Measurements from ENCODE around the gene MAPK11.

Gene MAPK11

DNA sequence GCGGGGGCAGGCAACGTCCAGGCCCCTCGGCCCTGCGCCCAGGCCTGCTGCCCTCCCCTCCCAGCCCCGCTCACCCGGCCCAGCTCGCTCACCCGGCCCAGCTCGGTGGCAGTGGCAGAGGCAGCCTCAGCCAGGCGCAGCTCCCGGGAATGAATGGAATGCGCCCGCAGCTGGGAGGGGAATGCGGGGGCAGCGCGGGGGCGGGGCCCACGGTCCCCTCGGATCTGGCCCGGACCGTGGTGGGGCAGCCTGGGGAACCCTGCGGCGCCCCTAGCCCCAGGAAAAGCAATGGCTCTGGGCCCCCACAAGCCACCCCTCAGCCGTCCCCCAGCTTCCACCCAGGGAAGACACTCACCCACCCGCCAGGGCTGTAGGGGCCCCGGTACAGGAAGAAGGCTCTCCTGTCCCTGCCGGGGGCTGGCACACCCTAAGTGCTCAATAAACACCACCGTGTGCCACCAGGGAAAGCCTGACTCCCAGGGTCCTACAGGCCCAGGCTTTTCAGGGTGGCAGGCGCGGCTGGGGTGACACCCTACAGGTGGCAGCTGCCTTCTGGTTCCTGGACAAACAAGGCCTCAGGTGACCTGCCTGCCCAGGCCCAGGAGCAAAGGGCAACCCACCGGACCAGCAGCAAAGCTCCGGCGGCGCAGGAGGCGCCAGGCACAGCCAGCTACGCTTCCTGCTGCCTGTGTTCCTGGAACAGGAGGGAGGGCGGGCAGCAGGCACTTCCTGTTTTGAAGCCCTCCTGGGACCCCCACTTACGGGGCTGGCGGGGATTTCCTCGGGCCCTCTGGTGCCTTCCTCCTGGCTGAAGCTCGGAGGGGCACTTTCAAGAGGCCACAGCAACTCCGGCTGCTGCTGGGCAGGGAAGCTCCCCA, 23.5 kb upstream of the MAPK11 start:
- no peaks in the 10 kb centered on the region; the same call in 1 of the 2 replicates for H3K79me2 ChIP-seq (ENCODE audit: insufficient read depth, low read length)
- H3K4me3 ChIP-seq (ENCODE audit: low read length, poor library complexity, severe bottlenecking) = no peak overlapping the region
- no peaks in the 10 kb centered on the region for H3K9me2 ChIP-seq (replicated peaks; ENCODE audit: low read depth, low read length)
- H3K9me3 ChIP-seq (ENCODE audit: insufficient read depth, low read depth, low read length) = no peaks in the 10 kb centered on the region
- H3F3A ChIP-seq (ENCODE audit: low read depth) = no peaks in the 10 kb centered on the region
- H3K27me3 ChIP-seq (ENCODE audit: insufficient read depth, low read length, poor library complexity, severe bottlenecking) = no peaks in the 10 kb centered on the region
- peaks cover 3% of the 10 kb centered on the region for H3K4me1 ChIP-seq (ENCODE audit: insufficient read depth, low read length, poor library complexity, severe bottlenecking)
- H3K36me3 ChIP-seq (ENCODE audit: insufficient read depth, low read length) = peaks cover 9% of the 10 kb centered on the region; the same call in 1 of the 2 replicates
- no peak overlapping the region for H3K9ac ChIP-seq (ENCODE audit: low read depth, low read length, poor library complexity, severe bottlenecking)
- H4K20me1 ChIP-seq (ENCODE audit: insufficient read depth, low read length, poor library complexity, severe bottlenecking) = no peaks in the 10 kb centered on the region
- H3K4me2 ChIP-seq (ENCODE audit: low read depth, low read length, poor library complexity, severe bottlenecking) = no peak overlapping the region
- no peak for TF ChIP-seq EZH2phosphoT487 (IDR thresholded peaks at IDR 0.05; ENCODE audit: borderline replicate concordance)
- TF ChIP-seq, protein P1, sequence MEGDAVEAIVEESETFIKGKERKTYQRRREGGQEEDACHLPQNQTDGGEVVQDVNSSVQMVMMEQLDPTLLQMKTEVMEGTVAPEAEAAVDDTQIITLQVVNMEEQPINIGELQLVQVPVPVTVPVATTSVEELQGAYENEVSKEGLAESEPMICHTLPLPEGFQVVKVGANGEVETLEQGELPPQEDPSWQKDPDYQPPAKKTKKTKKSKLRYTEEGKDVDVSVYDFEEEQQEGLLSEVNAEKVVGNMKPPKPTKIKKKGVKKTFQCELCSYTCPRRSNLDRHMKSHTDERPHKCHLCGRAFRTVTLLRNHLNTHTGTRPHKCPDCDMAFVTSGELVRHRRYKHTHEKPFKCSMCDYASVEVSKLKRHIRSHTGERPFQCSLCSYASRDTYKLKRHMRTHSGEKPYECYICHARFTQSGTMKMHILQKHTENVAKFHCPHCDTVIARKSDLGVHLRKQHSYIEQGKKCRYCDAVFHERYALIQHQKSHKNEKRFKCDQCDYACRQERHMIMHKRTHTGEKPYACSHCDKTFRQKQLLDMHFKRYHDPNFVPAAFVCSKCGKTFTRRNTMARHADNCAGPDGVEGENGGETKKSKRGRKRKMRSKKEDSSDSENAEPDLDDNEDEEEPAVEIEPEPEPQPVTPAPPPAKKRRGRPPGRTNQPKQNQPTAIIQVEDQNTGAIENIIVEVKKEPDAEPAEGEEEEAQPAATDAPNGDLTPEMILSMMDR (conservative IDR thresholded peaks at IDR 0.05; ENCODE audit: low read length) = no peak
- no peak overlapping the region for H2AFZ ChIP-seq (ENCODE audit: low read length)

DNA sequence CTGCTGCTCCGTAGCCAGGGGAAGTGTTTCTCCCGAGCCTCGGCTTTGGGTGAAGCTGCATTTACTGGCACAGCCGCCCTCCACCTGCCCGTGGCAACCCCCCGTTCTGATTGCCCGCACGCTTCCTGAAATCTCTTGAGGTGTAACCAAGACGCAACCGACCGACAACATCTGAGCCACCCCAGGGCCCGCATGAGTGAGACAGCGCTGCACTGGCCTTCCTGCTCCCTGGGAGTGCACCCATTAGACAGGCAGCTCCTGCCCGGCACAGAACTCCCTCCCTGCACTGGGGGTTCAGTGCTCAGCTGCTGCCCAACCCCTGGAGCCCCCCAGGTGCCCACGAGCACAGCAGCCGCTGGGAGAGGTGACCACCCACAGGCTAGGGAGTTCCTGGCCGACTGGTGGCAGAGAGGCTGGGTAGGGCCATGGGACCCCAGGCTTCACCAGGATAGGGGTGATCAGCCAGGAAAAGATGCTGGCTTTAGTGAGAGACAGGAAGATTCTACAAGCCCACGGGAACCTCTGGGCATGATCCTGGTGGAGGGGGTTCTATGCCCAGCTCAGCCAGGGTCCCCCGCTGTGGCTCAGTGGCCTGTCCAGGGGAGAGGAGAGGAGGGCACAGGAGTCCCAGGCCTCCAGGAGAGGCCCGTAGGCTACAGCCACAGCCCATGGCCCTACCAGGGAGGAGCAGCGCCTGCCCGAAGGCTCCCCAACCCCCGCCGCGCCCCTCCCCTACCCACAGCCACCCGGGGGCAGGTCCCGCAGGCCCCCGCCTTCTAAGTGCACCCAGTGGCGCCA, 22.7 kb upstream of the MAPK11 start:
- H3K36me3 ChIP-seq (ENCODE audit: insufficient read depth, low read length) = peaks cover 9% of the 10 kb centered on the region; the same call in 1 of the 2 replicates
- no peak overlapping the region for H3K4me3 ChIP-seq (ENCODE audit: low read length, poor library complexity, severe bottlenecking)
- peaks cover 3% of the 10 kb centered on the region for H3K4me1 ChIP-seq (ENCODE audit: insufficient read depth, low read length, poor library complexity, severe bottlenecking)

GRCh38 chr22:50289942-50290630, 19.9 kb upstream of the MAPK11 start:
- Histone ChIP-seq H3K9me3 (ENCODE audit: insufficient read depth, low read depth, low read length) (no peaks in the 10 kb centered on the region), H3K79me2 (ENCODE audit: insufficient read depth, low read length) (no peaks in the 10 kb centered on the region; the same call in 1 of the 2 replicates), H3K4me2 (ENCODE audit: low read depth, low read length, poor library complexity, severe bottlenecking) (no peak overlapping the region), H4K20me1 (ENCODE audit: insufficient read depth, low read length, poor library complexity, severe bottlenecking) (no peaks in the 10 kb centered on the region), H2AFZ (ENCODE audit: low read length) (no peak overlapping the region), H3F3A (ENCODE audit: low read depth) (no peaks in the 10 kb centered on the region), H3K4me1 (ENCODE audit: insufficient read depth, low read length, poor library complexity, severe bottlenecking) (peaks cover 3% of the 10 kb centered on the region), H3K9ac (ENCODE audit: low read depth, low read length, poor library complexity, severe bottlenecking) (no peak overlapping the region), H3K36me3 (ENCODE audit: insufficient read depth, low read length) (peaks cover 9% of the 10 kb centered on the region; the same call in 1 of the 2 replicates), H3K9me2 (replicated peaks; ENCODE audit: low read depth, low read length) (no peaks in the 10 kb centered on the region), H3K4me3 (ENCODE audit: low read length, poor library complexity, severe bottlenecking) (no peak overlapping the region), H3K27me3 (ENCODE audit: insufficient read depth, low read length, poor library complexity, severe bottlenecking) (no peaks in the 10 kb centered on the region)
- TF ChIP-seq EZH2phosphoT487 (IDR thresholded peaks at IDR 0.05; ENCODE audit: borderline replicate concordance) = no peak
- TF ChIP-seq, protein P1 (conservative IDR thresholded peaks at IDR 0.05; ENCODE audit: low read length) = no peak

More for the DNA sequence above, 22.7 kb upstream of the MAPK11 start:
- H4K20me1 ChIP-seq (ENCODE audit: insufficient read depth, low read length, poor library complexity, severe bottlenecking) = no peaks in the 10 kb centered on the region
- no peaks in the 10 kb centered on the region for H3K9me2 ChIP-seq (replicated peaks; ENCODE audit: low read depth, low read length)
- H3K9ac ChIP-seq (ENCODE audit: low read depth, low read length, poor library complexity, severe bottlenecking) = no peak overlapping the region
- TF ChIP-seq EZH2phosphoT487 (IDR thresholded peaks at IDR 0.05; ENCODE audit: borderline replicate concordance) = no peak
- TF ChIP-seq, protein P1 (conservative IDR thresholded peaks at IDR 0.05; ENCODE audit: low read length) = no peak
- no peak overlapping the region for H2AFZ ChIP-seq (ENCODE audit: low read length)
- H3K9me3 ChIP-seq (ENCODE audit: insufficient read depth, low read depth, low read length) = no peaks in the 10 kb centered on the region
- no peaks in the 10 kb centered on the region for H3F3A ChIP-seq (ENCODE audit: low read depth)
- H3K4me2 ChIP-seq (ENCODE audit: low read depth, low read length, poor library complexity, severe bottlenecking) = no peak overlapping the region
- H3K27me3 ChIP-seq (ENCODE audit: insufficient read depth, low read length, poor library complexity, severe bottlenecking) = no peaks in the 10 kb centered on the region
- H3K79me2 ChIP-seq (ENCODE audit: insufficient read depth, low read length) = no peaks in the 10 kb centered on the region; the same call in 1 of the 2 replicates
